Esophagus squamous epithelium (tissue), 4 donors: ENCODE measurements around the gene TRIP12.
"Not testable (repeated sequence)": the region's sequence is repeated elsewhere in the genome, so short reads cannot be mapped to it uniquely, and the experiment has no call there.

ENCODE experiments used
- CTCF ChIP-seq, 6 experiments: fragments of 450-650 bp in 4 of 6; fragments of 200-600 bp in 2 of 6; sonication (generic) in 2 of 6; IDR thresholded peaks; one replicate each; pipeline ENCODE4 v1.5.1; 2016 to 2019; ENCODE audit warnings: antibody characterized with exemption in 6 of 6, mild to moderate bottlenecking in 4 of 6, moderate library complexity in 4 of 6
- POLR2A ChIP-seq, 4 donors: fragments of 450-650 bp; IDR thresholded peaks; one replicate each; pipeline ENCODE4 v1.6.1; 2017; ENCODE audit warnings: antibody characterized with exemption in 4 of 4, mild to moderate bottlenecking in 4 of 4, moderate library complexity in 3 of 4

- TF ChIP-seq CTCF, POLR2A (IDR thresholded peaks at IDR 0.05): not testable (repeated sequence)
Observed at GRCh38 chr2:229924541-229924940, 2.7 kb upstream of the TRIP12 start.
